ENCODE results near the gene CCNY. TPM values are rescaled to one million over a fixed set of nuclear protein-coding genes. Genes with fewer than 3 reads are reported as not detected.

The CCNY gene
- total RNA-seq, 1 experiment from 2014 or later, result 59.1 TPM

DNA sequence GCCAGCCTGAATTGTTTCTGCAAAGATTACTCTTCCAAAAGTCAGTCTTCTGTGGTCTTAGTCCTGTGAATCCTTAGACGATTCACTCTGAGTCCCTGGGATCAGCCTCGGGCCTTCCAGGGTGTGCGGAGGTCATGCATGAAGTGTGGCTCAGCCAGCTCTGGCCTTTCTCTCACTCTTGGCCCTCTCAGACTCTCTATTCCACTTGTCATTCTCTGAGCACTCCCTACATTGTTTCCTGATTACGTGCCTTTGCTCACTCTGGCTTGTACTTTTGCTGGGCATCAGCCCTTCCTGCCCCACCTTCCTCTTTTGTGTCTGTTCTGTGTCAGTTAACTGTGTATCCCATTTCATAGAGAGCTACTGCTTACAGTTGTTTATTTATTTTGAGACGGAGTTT lies 36.0 kb downstream of the CCNY start:
- H3K27me3 Mint-ChIP-seq (ENCODE audit: unreplicated experiment), result no peaks in the 10 kb centered on the region
- intact Hi-C loops (cut with micrococcal nuclease; ENCODE audit: unreplicated experiment), result no loop called here
- H3K27ac Mint-ChIP-seq (ENCODE audit: unreplicated experiment), result no peak overlapping the region
- H3K36me3 Mint-ChIP-seq (ENCODE audit: insufficient read depth, unreplicated experiment), result no peaks in the 10 kb centered on the region
- no TSS peak for BruUV-seq (replicated peaks)
- no peaks in the 10 kb centered on the region for H3K9me3 Mint-ChIP-seq (ENCODE audit: low read depth, unreplicated experiment)
- H3K4me1 Mint-ChIP-seq (ENCODE audit: low read depth, unreplicated experiment), result peaks cover 37% of the 10 kb centered on the region
- CTCF ChIA-PET, result no interaction called here
- DNase-seq, result no peak
- TF ChIP-seq, protein P1, sequence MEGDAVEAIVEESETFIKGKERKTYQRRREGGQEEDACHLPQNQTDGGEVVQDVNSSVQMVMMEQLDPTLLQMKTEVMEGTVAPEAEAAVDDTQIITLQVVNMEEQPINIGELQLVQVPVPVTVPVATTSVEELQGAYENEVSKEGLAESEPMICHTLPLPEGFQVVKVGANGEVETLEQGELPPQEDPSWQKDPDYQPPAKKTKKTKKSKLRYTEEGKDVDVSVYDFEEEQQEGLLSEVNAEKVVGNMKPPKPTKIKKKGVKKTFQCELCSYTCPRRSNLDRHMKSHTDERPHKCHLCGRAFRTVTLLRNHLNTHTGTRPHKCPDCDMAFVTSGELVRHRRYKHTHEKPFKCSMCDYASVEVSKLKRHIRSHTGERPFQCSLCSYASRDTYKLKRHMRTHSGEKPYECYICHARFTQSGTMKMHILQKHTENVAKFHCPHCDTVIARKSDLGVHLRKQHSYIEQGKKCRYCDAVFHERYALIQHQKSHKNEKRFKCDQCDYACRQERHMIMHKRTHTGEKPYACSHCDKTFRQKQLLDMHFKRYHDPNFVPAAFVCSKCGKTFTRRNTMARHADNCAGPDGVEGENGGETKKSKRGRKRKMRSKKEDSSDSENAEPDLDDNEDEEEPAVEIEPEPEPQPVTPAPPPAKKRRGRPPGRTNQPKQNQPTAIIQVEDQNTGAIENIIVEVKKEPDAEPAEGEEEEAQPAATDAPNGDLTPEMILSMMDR (IDR thresholded peaks at IDR 0.05; ENCODE audit: unreplicated experiment), result no peak
- no peak overlapping the region for H3K4me3 Mint-ChIP-seq (ENCODE audit: low read depth, unreplicated experiment)

DNA sequence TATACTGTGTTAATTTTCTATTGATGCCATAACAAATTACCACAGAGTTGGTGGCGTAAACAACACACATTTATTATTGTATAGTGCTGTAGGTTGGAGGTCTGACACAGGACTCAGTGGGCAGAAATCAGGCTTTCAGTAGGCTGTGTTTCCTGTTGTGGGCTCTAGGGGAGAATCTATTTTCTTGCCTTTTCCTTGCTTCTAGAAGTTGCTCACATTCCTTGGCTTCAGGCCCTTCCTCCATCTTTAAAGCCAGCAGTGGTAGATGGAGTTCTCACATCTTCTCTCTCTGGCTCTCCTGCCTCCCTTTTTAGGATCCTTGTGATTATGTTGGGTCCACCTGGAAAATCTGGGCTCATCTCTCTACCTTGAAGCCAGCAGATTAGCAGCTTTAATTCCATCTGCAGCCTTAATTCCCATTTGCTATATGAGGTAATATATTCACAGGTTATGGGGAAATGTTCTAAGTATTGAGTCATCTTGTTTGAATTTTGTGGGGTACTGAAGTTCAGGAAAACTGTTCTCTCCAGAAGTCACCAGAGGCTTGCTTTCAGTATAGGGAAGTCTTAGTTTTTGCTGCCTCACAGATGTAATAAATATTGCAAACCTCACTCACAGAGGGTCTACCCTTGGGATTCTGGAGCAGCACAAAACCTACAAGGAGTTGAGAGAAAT lies 38.9 kb downstream of the CCNY start:
- no TSS peak for BruUV-seq (replicated peaks)
- no peak overlapping the region for H3K27ac Mint-ChIP-seq (ENCODE audit: unreplicated experiment)
- H3K4me1 Mint-ChIP-seq (ENCODE audit: low read depth, unreplicated experiment), result peaks cover 55% of the 10 kb centered on the region
- H3K36me3 Mint-ChIP-seq (ENCODE audit: insufficient read depth, unreplicated experiment), result no peaks in the 10 kb centered on the region
- no peak overlapping the region for H3K4me3 Mint-ChIP-seq (ENCODE audit: low read depth, unreplicated experiment)
- CTCF ChIA-PET, result no interaction called here
- no peaks in the 10 kb centered on the region for H3K9me3 Mint-ChIP-seq (ENCODE audit: low read depth, unreplicated experiment)
- intact Hi-C loops (cut with micrococcal nuclease; ENCODE audit: unreplicated experiment), result loop anchor here (5.0 kb wide), 1 partner anchor 57 kb away; no protein-coding TSS in a partner anchor
- TF ChIP-seq, protein P1 (IDR thresholded peaks at IDR 0.05; ENCODE audit: unreplicated experiment), result no peak
- no peaks in the 10 kb centered on the region for H3K27me3 Mint-ChIP-seq (ENCODE audit: unreplicated experiment)
- DNase-seq, result no peak

DNA sequence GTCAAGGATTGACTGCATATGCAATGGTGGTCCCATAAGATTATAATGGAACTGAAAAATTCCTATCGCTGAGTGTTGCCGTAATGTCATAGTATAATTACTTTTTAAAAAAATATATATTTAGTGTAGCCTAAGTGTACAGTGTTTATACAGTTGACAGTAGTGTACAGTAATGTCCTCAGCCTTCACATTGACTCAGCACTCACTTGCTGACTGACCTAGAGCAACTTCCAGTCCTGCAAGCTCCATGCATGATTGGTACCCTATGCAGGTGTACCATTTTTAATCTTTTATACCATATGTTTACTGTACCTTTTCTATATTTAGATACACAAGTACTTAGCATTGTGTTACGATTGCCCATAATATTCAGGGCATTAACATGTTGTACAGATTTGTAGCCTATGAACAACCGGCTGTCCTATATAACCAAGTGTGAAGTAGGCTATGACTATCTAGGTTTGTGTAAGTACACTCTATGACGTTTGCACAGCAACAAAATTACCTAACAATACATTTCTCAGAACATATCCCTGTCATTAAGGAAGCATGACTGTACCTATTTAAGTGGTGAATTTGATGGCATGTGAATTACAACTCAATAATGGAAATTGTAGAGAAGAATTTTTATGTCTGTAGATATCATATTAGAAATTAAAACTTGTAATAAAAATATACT lies 40.9 kb downstream of the CCNY start:
- H3K36me3 Mint-ChIP-seq (ENCODE audit: insufficient read depth, unreplicated experiment), result no peaks in the 10 kb centered on the region
- no peak for DNase-seq
- intact Hi-C loops (cut with micrococcal nuclease; ENCODE audit: unreplicated experiment), result loop anchor here (5.0 kb wide), 1 partner anchor 55 kb away; no protein-coding TSS in a partner anchor
- H3K4me1 Mint-ChIP-seq (ENCODE audit: low read depth, unreplicated experiment), result peaks cover 41% of the 10 kb centered on the region
- no peak overlapping the region for H3K27ac Mint-ChIP-seq (ENCODE audit: unreplicated experiment)
- CTCF ChIA-PET, result no interaction called here
- H3K4me3 Mint-ChIP-seq (ENCODE audit: low read depth, unreplicated experiment), result no peak overlapping the region
- BruUV-seq (replicated peaks), result no TSS peak
- TF ChIP-seq, protein P1 (IDR thresholded peaks at IDR 0.05; ENCODE audit: unreplicated experiment), result no peak
- H3K9me3 Mint-ChIP-seq (ENCODE audit: low read depth, unreplicated experiment), result no peaks in the 10 kb centered on the region
- no peaks in the 10 kb centered on the region for H3K27me3 Mint-ChIP-seq (ENCODE audit: unreplicated experiment)

DNA sequence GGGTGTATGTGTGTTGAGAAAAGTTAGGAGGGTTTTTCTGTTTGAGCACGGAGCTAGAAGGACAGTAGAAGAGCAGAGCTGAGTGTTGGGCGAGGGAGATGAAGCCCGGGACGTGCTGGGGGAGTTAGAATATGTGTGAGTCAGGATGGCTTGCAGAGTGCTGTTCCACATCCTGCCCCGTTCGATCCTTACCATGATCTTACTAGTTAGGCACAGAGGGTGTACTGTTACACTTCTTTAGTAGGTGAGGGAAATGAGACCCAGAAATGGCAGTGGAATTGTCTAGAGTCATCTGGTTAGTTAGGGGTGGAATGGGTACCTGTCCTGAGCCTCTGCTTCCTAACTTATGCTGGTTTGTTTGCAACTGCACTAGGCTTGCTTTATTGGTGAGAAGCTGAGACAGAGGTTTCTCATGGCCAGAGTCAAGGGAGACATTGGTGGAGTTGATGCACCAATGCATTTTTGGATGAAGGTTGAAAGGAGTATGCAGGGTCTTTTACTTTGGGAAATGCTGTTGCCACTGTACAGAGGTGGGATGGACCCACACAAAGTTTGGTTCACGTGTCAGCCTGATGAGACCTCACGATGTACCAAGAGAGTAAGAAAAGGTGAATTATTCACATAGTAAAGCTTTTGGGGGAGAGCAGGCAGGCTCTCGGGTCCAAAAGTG lies 42.4 kb downstream of the CCNY start:
- intact Hi-C loops (cut with micrococcal nuclease; ENCODE audit: unreplicated experiment), result loop anchor here (5.0 kb wide), 1 partner anchor 54 kb away; no protein-coding TSS in a partner anchor
- no peak for DNase-seq
- no peak overlapping the region for H3K4me3 Mint-ChIP-seq (ENCODE audit: low read depth, unreplicated experiment)
- CTCF ChIA-PET, result no interaction called here
- peaks cover 34% of the 10 kb centered on the region for H3K4me1 Mint-ChIP-seq (ENCODE audit: low read depth, unreplicated experiment)
- no TSS peak for BruUV-seq (replicated peaks)
- no peaks in the 10 kb centered on the region for H3K27me3 Mint-ChIP-seq (ENCODE audit: unreplicated experiment)
- H3K9me3 Mint-ChIP-seq (ENCODE audit: low read depth, unreplicated experiment), result no peaks in the 10 kb centered on the region
- TF ChIP-seq, protein P1 (IDR thresholded peaks at IDR 0.05; ENCODE audit: unreplicated experiment), result no peak
- no peak overlapping the region for H3K27ac Mint-ChIP-seq (ENCODE audit: unreplicated experiment)
- H3K36me3 Mint-ChIP-seq (ENCODE audit: insufficient read depth, unreplicated experiment), result no peaks in the 10 kb centered on the region

Measured in Calu3 (cell line).